Calu3 (cell line): ENCODE measurements around the gene TTLL10. TPM values are rescaled to one million over a fixed set of nuclear protein-coding genes. Genes with fewer than 3 reads are reported as not detected.
A peak's percentile ranks its signal among the peaks of the same experiment; 100 is the strongest.

Experiments used
- BruUV-seq: library from RNA; stranded (reverse); fragments of 400-500 nt; replicated peaks from 2 replicates; lab custom pipeline; 2021; lab: Mats Ljungman, UMichigan
- CTCF ChIA-PET: fragments of 300-600 bp; sonication (Branson Sonifier 250); formaldehyde crosslinking; loops from one replicate; lab custom pipeline; 2022; ENCODE audit warnings: antibody characterized with exemption; lab: Charles Lee
- DNase-seq: peaks from one replicate; pipeline ENCODE4 v3.0.0; 2022
- H3K27ac Mint-ChIP-seq: one replicate; pipeline ENCODE4 v1.8.0; 2022; ENCODE audit warnings: mixed read lengths; ENCODE audit not compliant: unreplicated experiment
- H3K27me3 Mint-ChIP-seq: one replicate; pipeline ENCODE4 v1.8.0; 2022; ENCODE audit warnings: mixed read lengths; ENCODE audit not compliant: unreplicated experiment
- H3K36me3 Mint-ChIP-seq: one replicate; pipeline ENCODE4 v1.8.0; 2022; ENCODE audit warnings: mild to moderate bottlenecking, moderate library complexity, mixed read lengths; ENCODE audit not compliant: insufficient read depth, unreplicated experiment
- H3K4me1 Mint-ChIP-seq: one replicate; pipeline ENCODE4 v1.8.0; 2022; ENCODE audit warnings: mild to moderate bottlenecking, low read depth, mixed read lengths; ENCODE audit not compliant: unreplicated experiment
- H3K4me3 Mint-ChIP-seq: one replicate; pipeline ENCODE4 v1.8.0; 2022; ENCODE audit warnings: mild to moderate bottlenecking, low read depth, moderate library complexity, mixed read lengths; ENCODE audit not compliant: unreplicated experiment
- H3K9me3 Mint-ChIP-seq: one replicate; pipeline ENCODE4 v1.8.0; 2022; ENCODE audit warnings: low read depth, mixed read lengths; ENCODE audit not compliant: unreplicated experiment
- intact Hi-C: fragments of 100-400 bp; cut with micrococcal nuclease; formaldehyde crosslinking; loops from one replicate; pipeline ENCODE4 v1.10.0; 2022; ENCODE audit not compliant: unreplicated experiment
- total RNA-seq: library from RNA; stranded (reverse); gene quantifications from 2 replicates; pipeline ENCODE4 v1.2.3, GENCODE V29; 2022
- TF ChIP-seq, protein P1 (sequence below): fragments of 200-600 bp; IDR thresholded peaks from one replicate; pipeline ENCODE4 v1.8.0; 2022; ENCODE audit warnings: antibody characterized with exemption; ENCODE audit not compliant: unreplicated experiment

TTLL10 gene
- total RNA-seq, 1 experiment from 2014 or later = 3.5 TPM

- H3K27me3 Mint-ChIP-seq = peaks cover 25% of the 10 kb centered on the region
- peak; percentile 47 for DNase-seq
- H3K36me3 Mint-ChIP-seq = no peaks in the 10 kb centered on the region
- BruUV-seq = no TSS peak
- intact Hi-C loops = no loop called here
- H3K4me1 Mint-ChIP-seq = peaks cover 8% of the 10 kb centered on the region
- CTCF ChIA-PET = no interaction called here
- TF ChIP-seq, protein P1, sequence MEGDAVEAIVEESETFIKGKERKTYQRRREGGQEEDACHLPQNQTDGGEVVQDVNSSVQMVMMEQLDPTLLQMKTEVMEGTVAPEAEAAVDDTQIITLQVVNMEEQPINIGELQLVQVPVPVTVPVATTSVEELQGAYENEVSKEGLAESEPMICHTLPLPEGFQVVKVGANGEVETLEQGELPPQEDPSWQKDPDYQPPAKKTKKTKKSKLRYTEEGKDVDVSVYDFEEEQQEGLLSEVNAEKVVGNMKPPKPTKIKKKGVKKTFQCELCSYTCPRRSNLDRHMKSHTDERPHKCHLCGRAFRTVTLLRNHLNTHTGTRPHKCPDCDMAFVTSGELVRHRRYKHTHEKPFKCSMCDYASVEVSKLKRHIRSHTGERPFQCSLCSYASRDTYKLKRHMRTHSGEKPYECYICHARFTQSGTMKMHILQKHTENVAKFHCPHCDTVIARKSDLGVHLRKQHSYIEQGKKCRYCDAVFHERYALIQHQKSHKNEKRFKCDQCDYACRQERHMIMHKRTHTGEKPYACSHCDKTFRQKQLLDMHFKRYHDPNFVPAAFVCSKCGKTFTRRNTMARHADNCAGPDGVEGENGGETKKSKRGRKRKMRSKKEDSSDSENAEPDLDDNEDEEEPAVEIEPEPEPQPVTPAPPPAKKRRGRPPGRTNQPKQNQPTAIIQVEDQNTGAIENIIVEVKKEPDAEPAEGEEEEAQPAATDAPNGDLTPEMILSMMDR = no peak
- H3K4me3 Mint-ChIP-seq = peak within 1 kb of the TSS; percentile 45
- no peak within 1 kb of the TSS for H3K27ac Mint-ChIP-seq
- H3K9me3 Mint-ChIP-seq = no peaks in the 10 kb centered on the region
Observed at GRCh38 chr1:1206376-1206965, 32.8 kb downstream of the TTLL10 start, which contains the start of gene TNFRSF18. Gene TNFRSF18 (minus strand): TSS chr1:1206592. CDS start chr1:1206571, 21 bp downstream.

- BruUV-seq = no TSS peak
- TF ChIP-seq, protein P1 = no peak
- intact Hi-C loops = no loop called here
- CTCF ChIA-PET = no interaction called here
- Mint-ChIP-seq H3K9me3 (no peaks in the 10 kb centered on the region), H3K27me3 (peaks cover 25% of the 10 kb centered on the region), H3K36me3 (no peaks in the 10 kb centered on the region), H3K4me3 (peak overlapping the region; percentile 45), H3K27ac (no peak overlapping the region), H3K4me1 (peaks cover 8% of the 10 kb centered on the region)
- DNase-seq = no peak
Observed at GRCh38 chr1:1206966-1207531, 33.4 kb downstream of the TTLL10 start.

- Mint-ChIP-seq H3K27me3 (peaks cover 25% of the 10 kb centered on the region), H3K4me3 (peak overlapping the region; percentile 45), H3K27ac (peak overlapping the region; percentile 81), H3K9me3 (no peaks in the 10 kb centered on the region), H3K36me3 (no peaks in the 10 kb centered on the region), H3K4me1 (peaks cover 8% of the 10 kb centered on the region)
- intact Hi-C loops = no loop called here
- TF ChIP-seq, protein P1 = no peak
- no TSS peak for BruUV-seq
- DNase-seq = no peak
- CTCF ChIA-PET = no interaction called here
Observed at GRCh38 chr1:1207571-1207892, 33.9 kb downstream of the TTLL10 start.

GRCh38 chr1:1208713-1209433 lies 35.2 kb downstream of the TTLL10 start:
- no peak overlapping the region for H3K27ac Mint-ChIP-seq
- CTCF ChIA-PET = no interaction called here

More at GRCh38 chr1:1208713-1209433, 35.2 kb downstream of the TTLL10 start:
- Mint-ChIP-seq H3K27me3 (peaks cover 15% of the 10 kb centered on the region), H3K9me3 (no peaks in the 10 kb centered on the region), H3K4me1 (peaks cover 8% of the 10 kb centered on the region), H3K36me3 (no peaks in the 10 kb centered on the region), H3K4me3 (peak overlapping the region; percentile 45)
- no peak for DNase-seq
- intact Hi-C loops = no loop called here
- TF ChIP-seq, protein P1 = no peak
- BruUV-seq = no TSS peak
